ENCODE measurements around the gene LRRTM4.

The LRRTM4 gene

DNA sequence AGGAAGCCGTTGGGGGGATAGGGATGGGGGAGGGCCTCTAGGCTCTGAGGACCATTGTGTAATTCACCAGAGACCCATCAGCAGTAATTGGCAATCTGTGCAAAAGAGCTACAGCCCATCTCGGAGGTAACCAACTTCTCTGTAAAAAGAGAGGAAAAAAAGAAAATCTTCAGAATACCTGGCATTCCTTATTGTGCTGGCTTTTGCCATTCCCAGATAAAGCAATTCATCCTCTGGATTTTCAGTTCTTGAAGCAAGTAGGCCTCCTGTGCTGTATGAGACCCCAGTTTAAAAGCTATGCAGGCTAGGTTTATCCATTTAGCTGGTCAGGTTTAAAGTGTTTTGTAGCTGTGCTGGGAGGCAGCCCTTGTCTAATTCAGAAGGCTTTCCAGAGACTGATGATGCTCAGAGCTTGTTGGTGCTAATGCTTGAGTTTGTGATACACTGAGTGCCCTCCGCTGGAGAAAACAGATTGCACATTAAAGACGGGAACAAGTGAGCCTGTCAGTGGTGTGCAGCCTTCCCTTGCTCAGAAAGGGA, at the start of gene LRRTM4:
Gene LRRTM4 (minus strand): TSS at position 446 of the 540 bp plus-strand sequence.
- DNase-seq (ENCODE audit: extremely low read depth in 1 of 2, low read depth in 1 of 2): no peak

DNA sequence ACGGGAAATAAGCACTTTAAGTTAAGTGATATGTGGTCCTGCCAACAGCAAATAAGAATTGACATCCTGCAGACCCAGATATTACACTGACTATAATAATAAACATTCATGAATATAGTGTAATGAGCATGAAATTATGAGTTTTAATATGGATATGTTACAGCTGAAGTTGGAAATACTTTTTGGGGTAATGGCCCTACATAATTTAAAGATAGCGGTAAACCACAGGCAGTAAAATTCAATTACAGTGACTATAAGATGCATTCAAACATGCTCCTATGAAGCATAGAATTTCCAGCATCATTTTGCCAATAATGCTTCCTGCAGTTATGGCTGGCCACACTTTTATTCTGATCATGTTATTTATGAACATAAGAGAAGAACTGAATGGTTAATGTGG, 49.4 kb upstream of the LRRTM4 start:
- DNase-seq (ENCODE audit: extremely low read depth in 1 of 2, low read depth in 1 of 2): no peak

DNA sequence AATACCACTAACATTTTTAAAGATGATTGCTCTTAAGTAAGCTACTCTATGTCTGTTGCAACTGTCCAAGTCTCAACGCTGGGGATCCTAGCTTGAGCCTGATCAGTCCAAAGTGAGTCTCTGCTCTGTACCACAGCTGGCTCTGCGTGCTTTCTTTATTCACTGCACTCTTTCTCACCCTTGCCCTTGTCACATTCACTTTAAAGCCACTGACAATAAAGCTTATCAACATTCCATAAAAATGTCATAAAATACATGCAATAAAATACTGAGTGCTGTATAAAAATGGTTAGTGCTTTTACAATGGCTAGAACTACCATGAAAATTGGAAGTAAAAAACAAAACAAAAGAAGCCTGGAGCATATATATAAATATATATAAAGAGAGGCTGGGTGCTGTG, 45.5 kb upstream of the LRRTM4 start:
- no peak for DNase-seq (ENCODE audit: extremely low read depth in 1 of 2, low read depth in 1 of 2)

DNA sequence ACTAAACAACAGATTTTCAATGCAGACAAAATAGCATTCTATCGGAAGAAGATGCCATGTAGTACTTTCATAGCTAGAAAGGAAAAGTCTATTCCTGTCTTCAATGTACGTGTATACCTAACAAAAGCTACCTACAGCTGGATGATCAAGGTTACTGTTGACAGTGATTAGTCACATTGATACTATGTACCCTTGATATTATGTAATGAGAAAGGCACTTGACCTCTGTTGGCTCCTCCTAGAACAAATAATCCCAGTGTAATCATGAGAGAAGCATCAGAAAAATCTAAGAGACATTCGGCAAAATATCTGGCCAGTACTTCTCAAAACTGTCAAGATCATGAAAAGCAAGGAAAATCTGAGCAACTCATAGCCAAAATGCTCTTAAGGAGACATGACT, 44.4 kb upstream of the LRRTM4 start:
- no peak for DNase-seq (ENCODE audit: extremely low read depth in 1 of 2, low read depth in 1 of 2)

DNA sequence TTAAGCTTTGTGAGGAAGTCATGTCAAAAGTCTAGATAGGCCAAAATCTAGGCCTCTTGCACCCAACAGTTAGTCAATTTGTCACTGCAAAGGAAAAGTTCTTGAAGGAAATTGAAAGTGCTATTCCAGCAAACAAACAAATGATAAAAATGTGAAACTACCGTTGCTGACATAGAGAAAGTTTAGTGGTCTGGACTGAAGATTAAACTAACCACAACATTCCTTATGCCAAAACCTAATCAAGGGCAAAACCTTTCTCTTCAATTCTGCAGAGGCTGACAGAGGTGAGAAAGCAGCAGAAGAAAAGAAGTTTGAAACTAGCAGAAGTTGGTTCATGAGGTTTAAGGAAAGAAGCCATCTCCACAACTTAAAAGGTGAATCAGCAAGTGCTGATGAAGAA, 44.0 kb upstream of the LRRTM4 start:
- no peak for DNase-seq (ENCODE audit: extremely low read depth in 1 of 2, low read depth in 1 of 2)

DNA sequence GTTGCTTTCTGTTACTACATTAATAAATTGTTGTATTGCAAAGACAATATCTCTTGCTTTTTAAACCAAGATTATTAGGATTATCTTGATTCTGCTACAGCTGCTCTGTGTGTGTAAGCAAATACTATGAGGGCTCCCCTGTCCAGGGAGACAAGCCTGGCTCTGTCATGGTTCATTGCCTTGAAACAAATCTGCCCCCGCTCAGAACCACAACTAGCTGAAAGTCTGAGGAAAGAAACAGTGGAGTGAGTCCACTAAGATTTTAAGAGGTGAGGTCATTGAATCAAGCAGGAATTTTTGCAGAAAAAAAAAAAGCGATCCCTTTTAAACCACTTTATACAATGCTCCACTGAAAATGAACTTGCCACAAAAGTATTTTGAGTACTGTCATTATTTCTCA, 30.8 kb upstream of the LRRTM4 start:
- no peak for DNase-seq (ENCODE audit: extremely low read depth in 1 of 2, low read depth in 1 of 2)

DNA sequence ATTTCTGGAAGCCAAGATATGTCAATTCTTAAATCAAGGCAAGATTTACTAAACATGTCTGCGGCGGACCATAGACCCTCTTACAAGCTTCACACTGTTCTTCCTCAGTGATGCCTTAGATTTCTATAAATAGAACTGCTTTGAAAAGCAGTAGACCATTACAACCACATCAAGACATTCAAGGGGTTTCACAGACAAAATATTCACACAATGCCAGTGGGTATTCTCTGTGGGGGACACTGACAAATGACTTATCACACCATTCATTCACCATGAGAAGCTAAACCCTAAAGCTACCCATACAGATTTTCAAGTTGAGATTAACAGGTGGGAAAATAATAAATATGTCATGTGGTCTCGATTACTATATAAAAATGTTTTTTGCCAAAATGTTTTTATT, 15.9 kb upstream of the LRRTM4 start:
- DNase-seq (ENCODE audit: extremely low read depth in 1 of 2, low read depth in 1 of 2): no peak

DNA sequence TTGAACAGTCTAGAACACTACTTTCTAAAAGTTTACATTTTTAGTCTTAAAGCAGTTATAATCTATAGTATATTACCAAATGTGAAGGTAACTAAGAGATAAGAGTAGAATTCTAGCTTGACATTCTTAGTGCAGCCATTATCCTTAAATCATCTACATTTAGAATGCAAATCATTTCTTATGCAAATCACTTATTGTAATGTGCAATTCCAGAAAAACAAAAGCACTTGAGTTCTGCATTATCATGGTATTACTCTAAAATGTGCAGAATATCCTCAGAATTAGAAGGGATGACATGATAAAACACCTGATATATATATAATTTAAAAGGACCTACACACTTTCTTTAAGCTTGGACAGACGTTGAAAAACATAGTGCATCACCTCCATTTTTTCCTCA, 712 bp upstream of the LRRTM4 start:
- DNase-seq (ENCODE audit: extremely low read depth in 1 of 2, low read depth in 1 of 2): no peak

DNA sequence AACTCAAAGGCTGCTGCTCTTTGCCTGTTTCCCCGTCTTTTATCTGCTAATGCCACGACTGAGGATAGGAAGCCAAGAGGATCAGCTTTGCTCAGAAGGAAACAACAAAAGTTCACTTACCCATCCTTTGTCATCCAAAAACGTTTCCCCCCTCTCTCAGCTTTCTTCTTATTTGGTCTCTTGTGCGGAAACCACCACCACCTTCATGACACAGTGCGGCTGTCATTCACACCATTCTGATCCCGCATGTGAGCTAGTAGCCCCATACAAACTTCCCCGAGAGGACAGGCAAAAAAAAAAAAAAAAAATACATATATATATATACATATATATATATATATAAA, 656 bp downstream of the LRRTM4 start:
- no peak for DNase-seq (ENCODE audit: extremely low read depth in 1 of 2, low read depth in 1 of 2)

DNA sequence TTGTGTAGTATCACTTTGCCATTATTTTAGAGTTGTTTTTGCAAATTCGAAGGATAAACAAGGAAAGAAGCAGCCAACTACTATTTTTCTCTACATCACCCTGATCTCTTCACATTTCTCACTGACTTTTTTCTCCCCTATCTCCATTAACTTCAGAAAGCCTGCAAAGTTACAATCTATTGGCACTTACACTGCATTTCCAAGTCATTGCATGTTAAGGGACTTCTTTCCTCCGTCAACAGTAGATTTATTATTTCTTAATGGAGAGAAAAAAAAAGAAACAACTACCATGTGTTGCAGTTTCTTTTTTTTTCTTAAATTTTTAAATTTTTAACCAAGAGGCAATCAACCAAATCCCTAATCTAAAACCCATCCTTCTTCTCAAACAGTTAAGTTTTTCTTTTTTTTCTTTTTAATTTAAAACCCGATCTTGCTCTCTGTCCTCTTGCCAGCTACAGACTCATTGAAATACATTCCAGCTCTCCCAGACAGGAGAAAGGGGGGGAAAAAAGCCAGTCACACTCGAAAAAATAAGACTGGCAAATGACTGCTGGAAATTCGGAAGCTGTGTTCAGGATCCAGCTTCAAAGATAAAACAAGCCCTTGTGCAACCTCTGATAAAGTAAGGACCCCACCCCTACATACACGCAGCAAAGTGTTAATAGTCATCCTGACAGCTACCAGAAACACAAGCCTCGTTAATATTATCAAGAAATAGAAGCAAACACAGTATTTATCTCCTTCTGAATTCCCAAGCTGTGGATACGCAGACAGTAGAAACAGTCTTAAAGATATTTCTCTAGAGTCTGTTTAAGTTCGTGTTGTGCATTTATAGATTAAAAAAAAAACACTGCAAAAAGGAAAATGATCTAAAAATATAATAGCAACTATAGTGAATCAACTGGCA, 1.3 kb downstream of the LRRTM4 start:
- DNase-seq (ENCODE audit: extremely low read depth in 1 of 2, low read depth in 1 of 2): no peak

DNA sequence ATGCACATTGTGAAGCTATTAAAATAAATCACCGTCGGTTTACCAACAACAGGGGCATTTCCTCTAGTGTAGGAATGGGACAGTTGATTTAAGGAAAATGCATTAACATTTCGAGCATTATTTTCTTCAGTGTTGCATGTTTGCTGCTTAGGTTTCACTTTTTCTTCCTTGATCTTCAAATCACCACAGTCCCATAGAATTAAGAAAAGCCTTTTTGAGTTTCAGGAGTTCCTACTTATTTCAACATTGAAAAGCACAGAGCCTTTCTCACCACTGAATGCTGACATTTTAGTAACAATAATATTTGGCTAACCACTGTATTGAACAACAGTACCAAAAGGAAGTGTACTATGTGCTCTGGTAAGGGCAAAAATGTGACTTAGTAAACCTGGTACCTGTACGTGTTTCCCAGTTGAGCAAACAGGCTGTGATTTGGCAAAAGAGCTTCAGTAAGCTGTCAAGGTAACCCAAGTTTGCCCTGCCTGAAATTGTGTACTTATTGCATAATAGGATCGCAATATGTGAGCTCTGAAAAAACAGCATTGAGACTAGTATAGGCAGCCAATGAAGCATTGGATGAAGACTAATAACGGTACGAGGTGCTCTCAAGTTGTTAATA, 2.2 kb downstream of the LRRTM4 start:
- no peak for DNase-seq (ENCODE audit: extremely low read depth in 1 of 2, low read depth in 1 of 2)

DNA sequence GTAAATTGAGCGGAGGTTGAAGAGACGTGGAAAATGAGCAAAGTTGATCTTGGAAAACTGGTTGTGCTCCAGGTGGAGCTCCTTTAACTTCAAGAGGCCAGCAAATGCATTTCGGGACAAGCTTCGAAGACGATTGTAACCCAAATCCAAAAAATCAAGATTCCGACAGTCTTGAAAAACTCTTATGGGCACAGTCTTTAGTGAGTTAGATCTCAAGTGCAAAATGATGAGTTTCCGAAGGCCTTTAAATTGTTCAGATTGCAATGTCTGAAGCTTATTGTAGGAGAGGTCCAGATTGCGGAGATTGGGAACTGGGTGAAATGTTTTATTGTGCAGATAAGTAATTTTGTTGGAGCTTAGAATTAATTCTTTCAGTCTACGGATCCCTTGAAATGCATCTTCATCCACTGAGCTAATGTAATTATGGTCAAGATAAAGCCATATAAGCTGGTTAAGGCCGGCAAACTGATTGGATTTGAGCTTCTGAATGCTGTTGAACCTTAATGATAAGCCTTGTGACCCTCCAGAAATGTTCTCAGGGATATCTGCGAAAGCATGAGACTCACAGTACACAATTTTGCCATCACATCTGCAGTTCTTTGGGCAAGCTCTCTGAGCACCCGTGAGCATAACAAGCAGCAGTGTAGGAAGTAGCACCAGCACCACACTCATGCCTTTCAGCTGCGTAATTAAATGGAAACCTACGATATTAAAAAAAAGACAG, 2.9 kb downstream of the LRRTM4 start:
- no peak for DNase-seq (ENCODE audit: extremely low read depth in 1 of 2, low read depth in 1 of 2)

DNA sequence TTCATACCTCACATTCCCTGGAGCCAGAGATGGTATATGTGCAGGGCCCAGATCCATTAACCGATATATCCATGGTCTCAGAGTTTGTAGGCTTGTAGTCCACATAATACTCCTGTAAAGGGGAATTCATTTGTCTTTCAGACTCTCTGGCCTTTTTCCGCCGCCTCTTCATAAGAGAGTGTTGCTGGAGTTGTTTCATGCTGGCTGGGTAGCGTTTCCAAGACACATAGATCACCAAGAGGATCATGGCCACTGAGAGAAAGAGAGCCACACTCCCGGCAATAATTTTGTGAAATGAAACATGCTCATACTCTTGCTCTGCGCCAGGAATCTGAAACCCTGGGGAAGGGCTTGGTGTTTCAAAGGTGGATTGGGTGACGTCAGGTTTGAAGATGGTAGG, 3.9 kb downstream of the LRRTM4 start:
- no peak for DNase-seq (ENCODE audit: extremely low read depth in 1 of 2, low read depth in 1 of 2)

DNA sequence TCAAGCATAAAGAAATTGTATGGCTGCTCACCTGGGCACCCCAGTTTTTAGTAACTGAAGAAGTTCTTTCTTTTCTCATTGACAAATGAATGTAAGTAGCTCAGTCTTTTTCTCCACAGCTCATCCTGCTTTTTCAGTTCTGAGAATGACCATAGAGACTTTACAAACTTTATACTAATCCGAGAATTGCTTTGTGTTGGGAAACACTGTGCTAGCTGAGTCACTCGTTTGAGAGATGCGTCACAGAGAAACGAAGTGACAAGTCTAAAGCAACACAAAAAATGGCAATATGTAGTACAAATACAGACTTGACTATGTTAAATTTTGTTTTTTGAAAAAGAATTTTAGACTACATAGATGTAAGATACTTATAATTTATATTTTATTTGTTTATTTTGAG, 9.0 kb downstream of the LRRTM4 start:
- no peak for DNase-seq (ENCODE audit: extremely low read depth in 1 of 2, low read depth in 1 of 2)

DNA sequence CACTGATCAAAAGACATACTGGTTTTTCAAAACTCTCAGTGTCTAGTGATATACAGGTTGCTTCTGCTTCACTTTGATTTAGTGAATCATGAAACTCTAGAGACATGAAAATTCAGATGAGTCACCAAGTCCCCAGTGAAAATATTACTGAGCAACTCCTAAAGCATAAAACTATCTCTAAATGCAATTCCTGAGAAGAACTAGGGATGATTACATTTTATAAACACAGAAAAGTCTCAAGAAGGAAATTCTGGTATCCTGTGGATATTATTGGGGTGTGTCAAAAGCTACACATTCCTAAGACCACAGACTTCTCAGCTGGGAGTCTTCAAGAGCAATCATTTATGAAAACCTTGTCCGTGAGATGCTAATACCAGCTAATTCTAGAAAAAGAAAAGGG, 9.7 kb downstream of the LRRTM4 start:
- DNase-seq (ENCODE audit: extremely low read depth in 1 of 2, low read depth in 1 of 2): no peak

DNA sequence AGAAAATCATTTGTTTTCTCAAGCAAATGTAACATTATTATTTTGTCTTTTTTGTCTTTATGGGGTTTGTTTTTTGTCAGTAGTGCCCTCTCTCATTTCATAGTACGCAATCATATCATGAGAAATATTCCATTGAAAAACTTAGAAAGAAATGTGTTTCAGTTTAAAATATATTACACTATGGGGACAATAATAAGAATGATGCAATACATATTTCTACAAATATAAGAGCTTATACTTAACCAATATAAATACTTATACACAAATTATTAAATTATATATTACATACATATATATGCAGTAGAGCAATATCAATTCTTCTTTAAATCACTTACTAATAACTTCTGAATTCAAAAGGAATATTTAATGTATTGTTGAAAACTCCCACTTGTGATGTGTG, 13.7 kb downstream of the LRRTM4 start:
- no peak for DNase-seq (ENCODE audit: extremely low read depth in 1 of 2, low read depth in 1 of 2)

DNA sequence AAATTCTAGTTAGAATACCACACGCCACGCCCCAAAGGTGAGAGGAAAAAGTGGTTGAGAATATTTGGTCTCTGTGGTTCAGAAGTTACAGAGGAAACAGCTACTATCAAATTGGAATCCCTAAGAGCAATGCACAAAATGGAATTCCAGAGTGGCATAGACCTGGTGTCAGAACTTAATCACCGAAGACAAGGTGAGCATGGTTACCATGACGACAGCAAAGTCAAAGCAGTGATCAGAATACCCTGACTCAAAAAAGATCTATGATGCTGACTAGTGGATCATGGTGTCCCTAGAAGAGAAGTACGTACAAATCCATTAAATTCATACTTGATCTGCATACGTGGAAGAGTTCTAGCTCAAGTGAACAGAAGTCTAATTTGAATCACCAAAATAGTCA, 14.5 kb downstream of the LRRTM4 start:
- no peak for DNase-seq (ENCODE audit: extremely low read depth in 1 of 2, low read depth in 1 of 2)

DNA sequence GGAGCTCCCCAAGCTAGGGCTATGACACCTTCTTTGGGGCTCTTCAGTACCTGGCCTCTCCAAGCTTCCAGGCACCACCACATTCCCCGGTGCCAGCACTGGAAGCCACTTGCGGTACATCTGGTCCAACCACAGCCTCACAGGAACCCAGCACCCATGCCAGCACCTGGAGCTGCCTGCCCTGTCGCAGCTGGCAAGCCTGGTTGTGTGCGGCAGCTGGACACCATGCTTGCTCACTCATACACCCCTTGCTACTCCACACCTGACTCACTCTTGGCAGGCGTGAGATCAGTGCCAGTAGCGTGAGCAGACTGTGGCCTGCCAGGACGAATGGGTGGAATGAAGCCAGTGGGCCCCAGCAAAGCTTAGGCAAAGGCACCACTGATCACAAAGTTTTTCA, 34.0 kb downstream of the LRRTM4 start:
- no peak for DNase-seq (ENCODE audit: extremely low read depth in 1 of 2, low read depth in 1 of 2)

DNA sequence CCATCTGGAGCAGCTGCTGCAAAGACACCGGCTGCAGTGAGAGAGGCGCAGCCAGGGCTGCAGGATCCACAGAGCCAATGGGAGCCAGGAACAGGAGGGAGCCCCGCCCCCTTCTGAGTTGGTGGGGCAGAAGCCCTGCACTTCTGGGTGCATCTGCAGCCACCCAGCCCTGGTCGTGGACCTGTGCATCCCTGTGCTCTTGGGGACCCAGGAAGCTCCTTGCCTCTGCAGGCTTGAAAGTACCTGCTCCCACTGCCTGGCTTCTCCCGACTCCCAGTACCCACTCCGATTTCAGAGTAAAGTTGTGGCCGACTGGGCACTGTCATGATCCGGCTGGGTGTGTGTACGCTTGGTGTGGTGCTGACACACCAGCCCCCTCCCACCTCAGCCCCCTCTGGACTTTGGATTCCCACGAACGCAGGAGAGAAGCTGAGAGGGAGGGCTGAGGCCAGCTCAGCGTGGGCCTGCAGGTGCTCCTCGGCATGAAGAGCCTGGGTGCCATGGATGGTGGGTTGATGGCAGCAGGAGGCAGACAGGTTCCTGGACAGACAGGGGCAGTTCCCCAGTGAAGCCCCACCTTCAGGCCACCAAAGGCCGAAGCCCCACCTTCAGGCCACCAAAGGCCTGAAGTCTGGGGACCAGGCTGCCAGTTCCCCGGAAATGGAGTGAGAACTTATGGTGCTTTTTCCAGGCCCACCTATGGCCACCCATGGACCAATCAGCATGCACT, 34.9 kb downstream of the LRRTM4 start:
- DNase-seq (ENCODE audit: extremely low read depth in 1 of 2, low read depth in 1 of 2): no peak

DNA sequence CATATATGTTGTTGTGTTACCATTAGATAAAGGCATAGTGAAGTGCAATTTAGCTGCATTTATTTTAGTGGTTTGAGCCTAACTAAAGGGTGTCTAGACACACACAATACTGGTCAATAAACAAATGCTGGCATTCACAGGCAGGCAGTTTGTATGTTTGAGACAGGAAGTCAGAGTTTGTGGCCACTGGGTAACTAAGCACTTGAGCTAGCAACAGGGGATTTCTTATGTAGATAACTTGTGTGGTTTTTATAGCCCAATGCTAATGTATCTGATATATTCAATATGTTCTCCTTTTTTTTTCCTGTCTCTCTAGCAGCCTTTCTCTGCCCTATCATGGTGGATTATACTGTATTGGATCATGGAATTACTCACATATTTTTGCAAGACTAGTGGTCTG, 38.1 kb downstream of the LRRTM4 start:
- no peak for DNase-seq (ENCODE audit: extremely low read depth in 1 of 2, low read depth in 1 of 2)

DNA sequence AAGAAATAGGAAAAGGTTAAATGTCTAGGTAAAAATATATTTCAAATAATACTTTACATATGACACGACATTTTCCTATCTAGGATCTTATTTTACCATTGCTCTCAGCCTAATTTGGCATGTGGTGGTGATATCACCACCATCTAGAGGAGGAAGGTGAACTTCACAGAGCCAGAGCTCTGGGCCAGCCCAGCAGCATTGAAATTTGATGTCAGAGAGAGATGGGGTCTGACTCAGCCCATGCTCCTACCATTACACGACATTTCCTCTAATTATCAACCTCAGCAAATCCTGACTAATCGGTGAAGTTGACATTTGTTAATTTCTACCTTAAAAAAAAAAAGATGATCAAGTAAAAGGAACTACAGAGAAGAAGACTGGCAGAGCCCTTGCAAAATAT, 42.3 kb downstream of the LRRTM4 start:
- DNase-seq (ENCODE audit: extremely low read depth in 1 of 2, low read depth in 1 of 2): no peak
